PC-3 (cell line): Measurements from ENCODE around the gene PTPRN2.

ENCODE experiments used
- CTCF ChIP-seq: fragments of 300-600 bp; sonication (generic); conservative IDR thresholded peaks from 2 replicates; pipeline ENCODE4 v1.5.1; 2017; ENCODE audit warnings: antibody characterized with exemption, low read depth, mild to moderate bottlenecking, low read length
- EZH2 ChIP-seq: fragments of 300-600 bp; sonication (generic); IDR thresholded peaks from one replicate; pipeline ENCODE4 v1.6.1; 2017; ENCODE audit warnings: antibody characterized with exemption, mild to moderate bottlenecking, low read length; ENCODE audit not compliant: unreplicated experiment

- TF ChIP-seq EZH2 (no peak), CTCF (no peak)
These were observed 484.7 kb downstream of the PTPRN2 start for GRCh38 chr7:158102897-158103296.
